ELF-1 (cell line): ENCODE data around the gene ZNF423.
"Not testable (repeated sequence)": the region's sequence is repeated elsewhere in the genome, so short reads cannot be mapped to it uniquely, and the experiment has no call there.

ENCODE experiments used
- DNase-seq: peaks from one replicate; pipeline ENCODE4 v3.0.0-alpha.2; 2016; ENCODE audit warnings: low read depth, low spot score

The ZNF423 gene

GRCh38 chr16:49871824-49872223 is 15.9 kb upstream of the ZNF423 start:
- not testable (repeated sequence) for DNase-seq

DNA sequence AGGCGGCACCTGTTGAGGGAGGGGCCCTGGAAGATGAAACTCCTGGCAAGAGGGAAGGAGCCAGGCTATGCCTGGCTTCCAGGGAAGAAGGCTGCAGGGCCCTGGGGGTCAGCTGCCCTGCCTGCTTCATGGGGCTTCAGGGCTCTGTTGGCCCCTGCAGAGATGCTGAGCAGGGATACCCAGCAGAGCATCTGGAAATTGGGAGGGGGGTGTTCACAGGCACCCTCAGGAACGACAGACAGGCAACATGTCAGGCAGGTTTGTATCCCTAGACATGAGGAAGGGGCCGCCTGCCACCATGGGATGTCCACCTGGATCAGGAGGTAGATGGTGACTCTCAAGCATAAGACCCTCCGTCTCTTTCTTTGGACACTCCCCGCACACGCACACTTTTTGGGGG is 13.8 kb upstream of the ZNF423 start:
- no peak for DNase-seq

DNA sequence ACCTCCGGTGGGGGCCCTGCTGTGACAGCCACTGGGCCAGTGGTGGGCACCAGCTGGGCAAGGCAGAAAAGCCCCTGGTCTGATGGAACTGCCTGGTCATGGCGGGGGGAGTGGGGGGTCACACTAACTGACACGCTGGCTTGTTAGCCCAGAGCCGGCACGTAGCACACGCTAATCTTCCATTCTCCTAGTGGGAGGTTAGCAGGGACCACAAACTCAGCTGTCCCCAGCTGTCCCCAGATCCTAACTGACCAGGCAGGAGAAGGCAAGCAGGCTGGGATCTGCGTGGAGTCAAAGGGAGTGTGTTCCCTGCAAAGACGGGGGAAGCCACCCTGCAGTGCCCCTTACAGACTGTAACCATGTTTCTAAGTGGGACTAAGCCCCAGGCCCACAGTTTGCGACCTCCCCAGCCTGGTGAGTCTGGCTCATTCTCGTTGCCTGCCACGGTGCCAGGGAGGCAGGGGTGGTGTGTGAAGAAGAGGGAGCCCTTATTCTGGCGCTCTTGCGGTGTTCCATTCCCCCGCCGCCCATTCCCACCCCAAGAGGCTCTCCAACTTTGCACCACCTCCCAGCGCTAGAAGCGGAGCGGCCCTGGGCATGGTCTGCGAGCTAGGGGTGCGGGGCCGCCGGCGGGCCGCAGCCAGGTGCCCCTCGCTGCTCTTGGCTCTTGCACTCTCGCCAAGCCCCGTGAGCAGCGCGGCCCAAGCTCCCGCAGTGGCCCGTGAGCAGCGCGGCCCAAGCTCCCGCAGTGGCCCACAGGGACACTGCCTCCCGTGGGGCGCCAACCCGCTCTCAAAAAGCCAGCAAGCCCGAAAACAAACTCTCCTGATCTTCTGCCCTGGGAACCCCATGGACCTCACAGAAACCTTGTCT is 12.1 kb upstream of the ZNF423 start:
- no peak for DNase-seq

- no peak for DNase-seq
These were observed 11.3 kb upstream of the ZNF423 start for GRCh38 chr16:49867234-49867633.

- DNase-seq, result peak; percentile 74
These were observed 10.7 kb upstream of the ZNF423 start for GRCh38 chr16:49866595-49867071.

DNA sequence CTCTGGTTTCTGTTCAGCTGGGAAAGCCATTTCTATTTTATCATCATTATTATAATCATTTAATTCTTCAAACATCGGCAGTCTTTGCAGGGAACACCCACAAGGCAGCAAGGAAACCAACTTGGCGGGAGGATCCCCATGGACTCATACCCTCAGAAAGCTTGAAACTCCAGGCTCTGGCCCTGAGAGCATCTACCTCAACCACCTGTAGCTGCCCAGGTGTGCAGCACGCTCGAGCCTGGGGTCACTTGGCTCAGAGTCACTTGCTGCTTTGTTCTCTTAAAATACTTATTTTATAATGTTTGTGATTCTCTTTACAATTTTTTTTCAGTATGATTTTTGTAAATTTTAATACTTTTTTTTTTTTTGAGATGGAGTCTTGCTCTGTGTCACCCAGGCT is 6.8 kb upstream of the ZNF423 start:
- DNase-seq, result no peak

DNA sequence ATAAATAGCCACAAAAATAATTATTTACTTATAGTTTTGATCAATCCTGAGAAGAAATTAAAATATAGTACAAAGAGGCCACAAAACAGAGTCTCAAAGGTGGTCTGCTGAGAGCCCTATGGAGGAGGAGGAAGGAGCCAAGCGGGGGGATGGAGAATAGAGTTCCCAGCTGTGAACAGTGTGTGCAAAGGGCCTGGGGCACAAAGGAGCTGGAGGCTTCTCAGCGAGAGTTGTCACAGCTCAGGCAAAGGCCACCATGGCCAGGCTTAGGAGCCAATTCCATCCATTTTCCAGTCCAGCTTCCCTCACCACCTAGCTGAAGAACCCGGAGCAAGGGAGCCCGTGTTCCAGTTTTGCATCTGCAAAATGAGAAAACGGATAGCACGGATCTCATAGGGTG is 5.4 kb upstream of the ZNF423 start:
- no peak for DNase-seq

DNA sequence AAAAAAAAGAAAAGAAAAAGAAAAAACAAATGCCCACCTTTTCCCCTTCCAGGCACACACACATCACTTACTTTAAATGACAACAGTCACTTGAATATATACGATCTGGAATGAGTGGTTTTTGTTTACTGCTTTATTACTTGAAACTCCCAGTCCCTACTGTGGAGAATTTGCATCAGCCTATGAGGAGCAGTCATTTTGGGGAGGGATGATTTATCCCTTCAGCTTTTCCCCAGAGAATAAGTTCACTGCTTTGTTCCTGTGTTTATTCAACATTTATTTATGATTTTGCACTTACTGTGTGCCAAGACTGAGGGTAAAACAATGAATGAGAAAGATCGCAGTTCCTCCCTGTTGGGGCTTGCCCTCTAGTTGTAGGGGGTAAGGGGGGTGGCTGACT is 4.7 kb upstream of the ZNF423 start:
- DNase-seq, result no peak

DNA sequence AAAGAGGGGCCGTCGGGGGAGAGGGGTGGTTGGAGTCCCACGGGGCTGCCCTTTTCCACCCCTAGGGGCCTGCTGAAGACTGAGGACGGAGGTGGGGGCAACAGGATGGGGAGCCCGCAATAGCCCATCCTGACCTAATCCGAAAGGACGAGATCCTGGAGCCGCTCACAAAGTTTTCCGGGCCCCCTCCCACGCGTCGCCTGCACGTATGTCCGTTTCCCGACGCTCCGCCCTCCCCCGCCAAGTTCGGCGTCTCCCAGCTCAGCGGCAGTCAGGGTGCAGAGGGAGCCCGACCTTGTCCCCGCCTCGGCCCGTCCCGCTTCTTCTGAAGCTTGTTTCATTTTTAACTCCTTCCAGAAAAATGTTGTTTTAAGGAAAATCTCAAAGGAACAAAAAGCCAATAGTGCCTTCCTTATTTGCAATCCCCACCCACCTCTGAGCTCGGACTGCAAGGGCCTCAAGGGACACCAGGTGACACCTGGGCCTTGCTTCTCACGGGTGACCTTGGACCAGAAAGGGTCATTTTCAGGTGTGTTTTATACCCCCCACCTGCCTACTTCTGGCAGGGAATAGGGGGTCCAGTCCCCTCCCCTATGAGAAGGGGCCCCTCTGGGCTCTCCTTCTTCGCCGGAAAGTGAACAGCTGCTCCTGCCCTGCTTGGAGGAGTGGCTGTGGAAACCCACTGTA is 3.4 kb upstream of the ZNF423 start:
- DNase-seq, result no peak

DNA sequence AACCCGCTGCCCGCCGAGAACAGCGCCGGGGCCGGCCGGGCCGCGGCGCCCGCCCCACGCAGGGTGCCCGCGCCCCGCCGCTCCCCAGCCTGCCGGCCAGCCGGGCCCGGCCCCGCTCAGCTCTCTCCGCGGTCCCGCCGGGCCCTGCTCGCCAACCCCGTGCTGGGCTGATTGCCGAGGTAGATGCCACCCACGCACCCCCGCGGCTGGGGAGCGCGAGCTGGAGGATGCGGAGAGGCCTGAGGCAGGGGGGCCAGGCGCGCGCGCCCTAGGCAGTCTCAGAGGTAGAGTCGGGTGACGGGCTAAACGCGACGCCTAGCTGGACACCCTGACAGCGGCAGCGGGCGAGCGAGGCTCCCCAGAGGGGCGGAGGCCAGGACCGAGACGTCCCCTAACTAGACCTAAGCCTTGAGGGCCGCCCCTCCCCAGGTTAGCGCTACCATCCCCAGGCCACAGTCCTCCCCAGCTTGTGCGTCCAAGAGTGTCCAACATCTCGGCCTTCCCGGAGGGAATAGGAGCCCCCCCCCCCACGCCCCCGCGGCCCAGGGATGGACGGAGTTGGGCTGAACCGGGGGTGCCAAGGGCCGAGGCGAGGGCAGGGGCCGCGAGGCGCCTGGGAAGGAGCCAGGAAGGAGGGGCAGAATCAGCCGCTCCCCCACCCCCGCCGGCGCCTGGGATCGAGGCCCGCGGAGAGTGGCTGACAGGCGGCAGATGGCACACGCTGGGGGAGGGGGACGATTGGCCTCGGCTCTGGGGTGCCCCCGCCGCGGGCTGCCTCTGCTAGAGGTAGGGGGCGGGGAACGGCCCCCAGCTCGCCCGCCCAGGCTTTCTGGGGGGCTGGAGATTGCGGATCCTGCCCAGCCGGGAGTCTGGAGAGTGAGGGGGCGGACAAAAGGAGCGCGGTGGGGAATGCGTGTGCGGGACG is 2.5 kb upstream of the ZNF423 start:
- peak; percentile 54 for DNase-seq

DNA sequence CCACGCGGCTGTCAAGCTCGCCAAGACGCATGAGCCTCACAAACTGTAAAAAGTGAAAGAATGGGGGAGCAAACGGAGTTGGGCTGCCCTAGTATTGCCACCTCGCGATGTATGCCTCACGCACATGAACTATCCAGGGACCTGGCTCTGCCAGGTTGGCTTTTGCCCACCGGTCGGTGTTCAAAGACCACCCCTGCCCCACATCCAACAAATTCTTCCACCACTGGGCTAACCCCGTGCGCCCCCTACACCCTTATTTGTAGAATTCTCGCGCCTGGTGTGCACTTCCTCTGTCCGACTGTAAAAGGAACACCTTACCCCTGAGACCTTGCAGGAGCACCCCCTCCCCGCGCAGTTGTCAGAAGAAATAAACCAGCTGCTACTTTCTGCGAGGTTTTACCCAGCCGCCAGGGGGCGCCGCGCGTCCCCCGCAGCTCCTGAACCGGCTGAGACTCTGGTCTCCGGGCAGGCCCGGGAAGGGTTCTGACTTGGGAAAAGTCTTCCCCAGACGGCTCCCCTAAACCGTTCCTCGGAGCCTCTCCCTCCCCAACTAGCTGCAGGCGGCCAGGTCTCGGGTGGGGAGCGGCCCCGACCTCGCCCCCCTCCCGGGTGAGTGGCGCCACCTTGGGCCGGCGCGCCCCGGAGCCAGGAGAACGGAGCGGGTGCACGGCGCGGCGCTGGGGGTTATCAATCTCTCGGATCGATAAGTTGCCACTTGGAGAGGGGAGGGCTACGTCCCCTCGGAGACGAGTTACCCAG is 1.7 kb upstream of the ZNF423 start:
- peak; percentile 96 for DNase-seq

DNA sequence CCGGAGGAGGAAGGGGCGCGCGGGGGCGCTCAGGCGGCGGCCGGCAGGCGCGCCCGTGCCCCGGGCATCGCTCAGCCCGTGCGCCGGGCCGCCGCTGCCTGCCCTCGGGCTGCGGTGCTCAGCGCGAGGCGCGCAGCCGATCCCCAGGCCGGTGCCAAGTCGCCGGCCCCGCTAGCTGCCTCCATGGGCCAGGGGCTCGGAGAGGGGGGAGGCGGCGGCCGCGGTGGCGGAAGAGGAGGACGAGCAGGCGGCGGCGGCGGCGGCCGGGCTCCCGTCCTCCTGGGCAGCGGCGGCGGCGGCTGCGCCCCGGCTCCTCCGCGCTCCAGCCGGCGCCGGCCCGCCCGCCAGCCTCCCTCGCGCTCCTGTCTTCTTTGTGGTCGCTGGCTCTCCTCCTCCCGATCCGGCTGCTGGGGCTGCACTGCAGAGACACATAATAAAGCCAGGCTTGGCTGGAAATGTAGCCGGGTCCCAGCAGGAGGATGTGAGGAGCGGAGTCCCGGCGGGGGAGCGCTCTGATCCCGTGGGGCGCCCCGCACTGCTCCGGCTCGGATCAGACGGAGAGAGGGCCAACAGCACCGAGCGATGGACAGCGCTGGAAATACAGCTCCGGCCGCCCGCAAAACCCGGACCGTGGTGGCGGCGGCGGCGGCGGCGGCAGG is 889 bp upstream of the ZNF423 start:
- DNase-seq, result peak; percentile 87

DNA sequence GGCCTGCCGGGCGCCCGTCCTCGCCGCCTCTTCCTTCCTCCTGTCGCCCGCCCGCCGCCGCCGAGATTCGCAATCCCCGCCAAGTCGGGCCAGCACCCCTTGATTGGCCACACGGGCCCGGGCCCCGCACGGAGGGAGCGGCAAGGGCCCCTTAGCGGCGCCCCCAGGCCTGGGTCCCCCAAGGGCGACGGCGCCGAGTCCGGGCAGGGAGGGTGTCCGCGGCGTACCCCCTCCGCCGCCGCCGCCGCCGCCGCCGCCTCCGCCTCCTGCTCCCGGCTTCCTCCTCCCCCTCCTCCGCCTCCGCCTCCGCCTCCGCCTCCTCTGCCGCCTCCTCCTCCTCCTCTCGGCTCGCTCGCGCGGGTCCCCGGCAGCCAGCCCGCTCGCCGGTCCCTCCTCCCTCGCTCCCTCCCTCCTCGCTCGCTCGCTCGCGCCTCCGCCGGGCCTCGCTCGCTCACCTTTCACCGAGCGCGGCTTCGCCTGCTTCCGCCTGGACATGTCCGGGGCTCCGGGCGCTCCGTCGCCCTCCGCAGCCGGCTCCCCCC is 561 bp downstream of the ZNF423 start:
- DNase-seq, result peak; percentile 84

GRCh38 chr16:49854796-49855203 is 1.1 kb downstream of the ZNF423 start:
- DNase-seq, result no peak

GRCh38 chr16:49854188-49854795 is 1.6 kb downstream of the ZNF423 start:
- peak; percentile 79 for DNase-seq

- no peak for DNase-seq
These were observed 3.6 kb downstream of the ZNF423 start for GRCh38 chr16:49852279-49852678.

- DNase-seq, result no peak
These were observed 4.5 kb downstream of the ZNF423 start for GRCh38 chr16:49851468-49851787.

DNA sequence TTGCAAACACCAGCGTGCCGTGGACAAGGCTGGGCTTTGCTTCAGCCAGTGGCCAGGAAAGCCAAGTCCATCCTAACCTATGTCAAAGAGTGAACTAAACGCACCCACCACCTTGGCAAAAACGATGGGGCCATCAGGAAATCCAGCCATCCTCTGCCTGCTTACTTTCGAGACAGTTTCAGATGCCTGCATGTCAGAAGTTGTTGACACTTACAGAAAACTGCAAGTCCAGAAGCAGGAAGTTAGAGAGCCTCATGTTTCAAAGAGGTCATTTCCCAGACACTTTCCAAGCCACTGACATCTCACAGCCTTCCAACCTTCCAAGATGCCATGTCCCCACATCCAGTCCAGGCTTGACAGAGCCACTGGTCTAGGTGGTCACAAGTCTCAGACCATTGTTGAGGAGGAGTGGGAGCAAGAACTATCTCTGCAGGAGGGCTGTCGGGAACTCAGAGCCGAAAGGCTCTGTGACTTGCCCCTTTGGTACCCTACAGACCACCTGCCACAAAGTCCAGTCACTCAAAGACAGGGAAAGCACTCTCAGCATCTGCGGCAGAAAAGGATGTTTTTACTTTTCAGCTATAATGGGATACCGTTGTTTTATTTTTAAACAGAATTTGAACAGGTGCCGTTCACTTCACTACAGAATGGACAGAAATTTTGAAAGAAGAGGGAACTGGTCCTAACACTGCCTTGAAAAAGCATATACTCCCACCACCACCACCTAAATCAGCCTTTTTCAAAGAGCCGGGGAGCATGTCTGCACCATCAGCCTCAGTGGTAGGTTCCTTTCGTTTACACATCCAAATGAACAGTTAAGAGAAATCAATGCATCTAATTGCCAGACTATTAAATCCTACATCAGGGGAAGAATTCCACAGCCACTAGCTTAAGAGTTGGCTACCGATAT is 5.1 kb downstream of the ZNF423 start:
- DNase-seq, result no peak

DNA sequence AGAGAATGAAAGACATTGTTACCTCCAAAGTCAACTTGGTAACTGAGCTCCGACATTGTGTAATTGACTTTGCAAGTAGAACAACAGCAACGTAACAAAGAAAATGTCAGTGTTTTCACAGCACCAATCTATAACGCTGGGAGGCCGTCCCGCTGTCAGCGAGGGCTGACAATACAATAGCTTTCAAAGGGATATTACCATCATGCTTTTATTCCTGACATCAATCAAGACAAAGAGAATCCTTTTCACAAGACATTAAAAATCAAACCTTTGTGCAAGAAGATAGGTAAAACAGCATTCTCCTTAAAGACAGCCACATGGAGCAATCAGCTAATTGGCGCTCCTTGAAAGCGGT is 6.2 kb downstream of the ZNF423 start:
- DNase-seq, result no peak
